HepG2 (cell line): Measurements from ENCODE around the gene IFNK. TPM values are rescaled to one million over a fixed set of nuclear protein-coding genes. Genes with fewer than 3 reads are reported as not detected.

ENCODE experiments used
- ATAC-seq: fragments of 200-7000 bp; cut with Tn5 transposase; 3 replicates; pipeline ENCODE4 v1.9.1; 2020; ENCODE audit warnings: mild to moderate bottlenecking, moderate library complexity
- BruUV-seq: library from RNA; stranded (reverse); fragments of 400-500 nt; replicated peaks from 2 replicates; lab custom pipeline; 2021; lab: Mats Ljungman, UMichigan
- CTCF ChIA-PET: fragments of 300-600 bp; formaldehyde crosslinking; extraction: SDS; loops from one replicate; lab custom pipeline; 2021; ENCODE audit warnings: low total read pairs, inconsistent platforms, low intra/inter-chr PET ratio; lab: Yijun Ruan, JAX
- POLR2A ChIA-PET: fragments of 350-600 bp; sonication (Branson Sonifier 250); formaldehyde crosslinking; loops from one replicate; lab custom pipeline; 2020; ENCODE audit warnings: antibody characterized with exemption, inconsistent platforms; lab: Yijun Ruan, JAX
- DNase-seq: peaks from one replicate; pipeline ENCODE4 v3.0.0-alpha.2; 2015; ENCODE audit warnings: low spot score
- FAIRE-seq: peaks from 3 replicates; lab custom pipeline; 2011; peaks lifted over from hg19 to GRCh38; lab: Jason Lieb, UNC
- H2AFZ ChIP-seq: one replicate; pipeline ENCODE4 v1.6.1; 2011; ENCODE audit warnings: low read length, inconsistent platforms
- H3K27ac ChIP-seq: fragments of 300-600 bp; 3 replicates; pipeline ENCODE4 v1.8.0; 2011; ENCODE audit warnings: mixed run types, mild to moderate bottlenecking, mixed read lengths, low read length, inconsistent platforms; ENCODE audit not compliant: insufficient read depth; ENCODE audit errors: extremely low read length
- H3K27me3 ChIP-seq, 2 experiments: fragments of 200-600 bp in 1 of 2; 2 replicates in 1 of 2; 3 replicates in 1 of 2; pipeline versions ENCODE4 v1.6.0 to v1.8.0; 2011; ENCODE audit warnings: low read length in 2 of 2, mild to moderate bottlenecking in 2 of 2, moderate library complexity in 2 of 2, inconsistent platforms in 1 of 2; ENCODE audit not compliant: insufficient read depth in 2 of 2, control insufficient read depth in 1 of 2
- H3K36me3 ChIP-seq, 2 experiments: fragments of 200-600 bp in 1 of 2; replicated peaks in 1 of 2; 2 replicates in 1 of 2; 3 replicates in 1 of 2; pipeline versions ENCODE4 v1.5.1 to v1.8.0; 2011; ENCODE audit warnings: low read length in 2 of 2, inconsistent platforms in 1 of 2; ENCODE audit not compliant: insufficient read depth in 2 of 2, control insufficient read depth in 1 of 2
- H3K4me1 ChIP-seq: 2 replicates; pipeline ENCODE4 v1.5.1; 2012; ENCODE audit warnings: low read length, inconsistent platforms; ENCODE audit not compliant: insufficient read depth
- H3K4me2 ChIP-seq: 2 replicates; pipeline ENCODE4 v1.6.0; 2011; ENCODE audit warnings: low read depth, low read length, inconsistent platforms
- H3K4me3 ChIP-seq, 3 experiments: fragments of 200-600 bp in 1 of 3; sonication (generic), shearing (Covaris generic) in 1 of 3; replicated peaks in 1 of 3; 2 replicates each; pipeline ENCODE4 v1.5.1; 2011 to 2016; ENCODE audit warnings: low read length in 3 of 3, inconsistent platforms in 2 of 3, low read depth in 2 of 3, mild to moderate bottlenecking in 2 of 3, control low read depth in 1 of 3, mixed read lengths in 1 of 3; ENCODE audit not compliant: insufficient read depth in 1 of 3
- H3K79me2 ChIP-seq: one replicate; pipeline ENCODE4 v1.6.1; 2011; ENCODE audit warnings: low read length, inconsistent platforms; ENCODE audit not compliant: insufficient read depth
- H3K9ac ChIP-seq: 2 replicates; pipeline ENCODE4 v1.6.0; 2011; ENCODE audit warnings: mild to moderate bottlenecking, low read depth, low read length, inconsistent platforms; ENCODE audit not compliant: insufficient read depth
- H3K9me3 ChIP-seq: 2 replicates; pipeline ENCODE4 v1.5.1; 2012; ENCODE audit warnings: mild to moderate bottlenecking, low read length
- H4K20me1 ChIP-seq: 2 replicates; pipeline ENCODE4 v1.6.0; 2011; ENCODE audit warnings: inconsistent platforms, mild to moderate bottlenecking, low read length, moderate library complexity; ENCODE audit not compliant: insufficient read depth
- ARNTL ChIP-seq: sonication (generic); formaldehyde crosslinking; IDR thresholded peaks from 2 replicates; pipeline ENCODE4 v1.4.0; 2020; ENCODE audit warnings: mild to moderate bottlenecking, missing genetic modification reagents
- ATAD3A ChIP-seq: sonication (generic); formaldehyde crosslinking; IDR thresholded peaks from 2 replicates; pipeline ENCODE4 v1.4.0; 2020; ENCODE audit warnings: missing genetic modification reagents
- EEA1 ChIP-seq: sonication (generic); formaldehyde crosslinking; IDR thresholded peaks from 2 replicates; pipeline ENCODE4 v1.5.1; 2020; ENCODE audit warnings: mild to moderate bottlenecking, missing genetic modification reagents, borderline replicate concordance
- EP300 ChIP-seq, 3 experiments: sonication (generic) in 1 of 3; formaldehyde crosslinking in 1 of 3; IDR thresholded peaks; 2 replicates each; pipeline versions ENCODE4 v1.5.1 to v1.6.1; 2011 to 2020; ENCODE audit warnings: low read depth in 2 of 3, low read length in 2 of 3, borderline replicate concordance in 1 of 3, improper control_type of control experiment in 1 of 3, mild to moderate bottlenecking in 1 of 3, missing genetic modification reagents in 1 of 3, moderate library complexity in 1 of 3
- GTF2F1 ChIP-seq: fragments of 150-350 bp; IDR thresholded peaks from 2 replicates; pipeline ENCODE4 v1.6.1; 2014; ENCODE audit warnings: low read length
- HES4 ChIP-seq: sonication (generic); formaldehyde crosslinking; IDR thresholded peaks from 2 replicates; pipeline ENCODE4 v1.9.0; 2021; ENCODE audit warnings: mild to moderate bottlenecking, missing genetic modification reagents, borderline replicate concordance
- HOXA9 ChIP-seq: sonication (generic); formaldehyde crosslinking; IDR thresholded peaks from 2 replicates; pipeline ENCODE4 v1.8.1; 2022; ENCODE audit warnings: missing genetic modification reagents, mild to moderate bottlenecking, moderate library complexity, borderline replicate concordance
- KLF6 ChIP-seq: IDR thresholded peaks from 2 replicates; pipeline ENCODE4 v1.8.0; 2016; ENCODE audit warnings: missing biosample characterization, missing genetic modification reagents
- POLR2G ChIP-seq: fragments of 200-400 bp; formaldehyde crosslinking; IDR thresholded peaks from 2 replicates; pipeline ENCODE4 v1.6.1; 2018; ENCODE audit warnings: mild to moderate bottlenecking, low read depth, low read length, moderate library complexity
- RNF2 ChIP-seq: fragments of 450-650 bp; conservative IDR thresholded peaks from 2 replicates; pipeline ENCODE4 v1.6.1; 2016; ENCODE audit warnings: low read depth
- SAFB2 ChIP-seq: sonication (generic); formaldehyde crosslinking; IDR thresholded peaks from 2 replicates; pipeline ENCODE4 v1.5.1; 2020; ENCODE audit warnings: missing genetic modification reagents, low read depth, mild to moderate bottlenecking, borderline replicate concordance
- SIX1 ChIP-seq: sonication (generic); formaldehyde crosslinking; IDR thresholded peaks from 2 replicates; pipeline ENCODE4 v1.4.0; 2020; ENCODE audit warnings: missing genetic modification reagents, borderline replicate concordance
- SOX13 ChIP-seq, 3 experiments: fragments of 450-650 bp in 1 of 3; sonication (generic) in 1 of 3; formaldehyde crosslinking in 1 of 3; IDR thresholded peaks in 2 of 3; conservative IDR thresholded peaks in 1 of 3; 2 replicates each; pipeline versions ENCODE4 v1.5.0 to v1.6.1; 2016 to 2020; ENCODE audit warnings: antibody characterized with exemption in 1 of 3, mild to moderate bottlenecking in 1 of 3, missing compliant biosample characterization in 1 of 3, missing genetic modification reagents in 1 of 3, moderate library complexity in 1 of 3
- SRY ChIP-seq: sonication (generic); formaldehyde crosslinking; IDR thresholded peaks from 2 replicates; pipeline ENCODE4 v1.8.0; 2022; ENCODE audit warnings: mild to moderate bottlenecking, missing genetic modification reagents
- ZBTB20 ChIP-seq: sonication (generic); formaldehyde crosslinking; IDR thresholded peaks from 2 replicates; pipeline ENCODE4 v1.8.1; 2023; ENCODE audit warnings: missing genetic modification reagents, low read depth, mild to moderate bottlenecking, borderline replicate concordance
- ZKSCAN8 ChIP-seq: IDR thresholded peaks from 2 replicates; pipeline ENCODE4 v1.6.1; 2016; ENCODE audit warnings: borderline replicate concordance, missing genetic modification reagents, missing compliant biosample characterization
- WGBS: methylation state at CpG from one replicate; pipeline ENCODE4 v1.1.6; 2017; ENCODE audit warnings: low lambda C conversion rate; 5-methylcytosine and 5-hydroxymethylcytosine counted together
- in situ Hi-C: cut with HindIII; loops from 2 replicates; pipeline ENCODE4 v1.10.0; 2017; ENCODE audit warnings: low pct_unique_long_range_greater_than_20kb; ENCODE audit not compliant: extremely low pct_ligation_motif_present
- intact Hi-C: fragments of 100-400 bp; cut with micrococcal nuclease; formaldehyde crosslinking; loops from one replicate; pipeline ENCODE4 v1.10.0; 2022; ENCODE audit not compliant: unreplicated experiment
- polyA plus RNA-seq, 8 experiments: library from polyadenylated mRNA; depleted of rRNA in 3 of 8; stranded (reverse) in 7 of 8; unstranded in 1 of 8; fragments of >200 nt; fragmentation: Illumina TruSeq in 4 of 8; extraction: Trizol in 4 of 8; gene quantifications; 2 replicates each; pipeline versions ENCODE4 v1.2.1 to v1.2.3, GENCODE V29; 2011 to 2016; ENCODE audit warnings: low read depth in 4 of 8, missing spikeins in 1 of 8, mixed read lengths in 1 of 8; ENCODE audit not compliant: insufficient read depth in 1 of 8
- total RNA-seq, 5 experiments: library from RNA; depleted of rRNA; stranded (reverse); fragments of >200 nt; fragmentation: Illumina TruSeq; extraction: Trizol; gene quantifications; 2 replicates each; pipeline ENCODE4 v1.2.3, GENCODE V29; 2016; ENCODE audit warnings: low read depth in 1 of 5

IFNK gene
- total and polyA plus RNA-seq, 2 of the 13 experiments (the other 11 are each of a cell fraction or from before 2014, with no cell fraction given) = not detected

DNA sequence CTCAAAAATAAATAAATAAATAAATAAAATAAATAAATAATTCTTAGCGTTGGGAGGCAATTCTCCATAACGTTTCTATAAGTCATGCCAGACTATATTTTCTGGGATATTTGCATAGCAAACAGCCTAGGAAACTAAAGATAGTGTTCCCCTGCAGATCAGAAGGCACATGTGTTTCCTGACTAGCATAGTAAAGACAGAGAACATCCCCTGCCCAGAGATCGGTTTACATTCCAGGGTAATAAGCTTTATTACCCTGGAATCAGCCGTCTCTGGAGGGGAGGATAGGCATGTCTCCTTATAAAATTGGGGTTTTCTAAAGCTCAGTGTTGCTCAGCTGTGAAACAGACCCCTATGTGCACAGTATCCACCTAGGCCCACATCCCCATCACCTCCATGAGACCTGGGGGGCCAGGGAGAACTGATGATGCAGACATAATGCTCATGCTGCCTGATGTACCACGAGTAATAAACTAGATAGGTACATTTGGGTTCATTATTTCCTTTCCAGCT lies 36.9 kb upstream of the IFNK start:
- H4K20me1 ChIP-seq = no peaks in the 10 kb centered on the region
- BruUV-seq = no TSS peak
- H3K4me2 ChIP-seq = no peak overlapping the region
- in situ Hi-C loops (no loop called here), intact Hi-C loops (no loop called here)
- WGBS = 0% methylated on average over 3 of the region's 5 CpGs
- H3K4me3 ChIP-seq = no peak overlapping the region
- no peak for TF ChIP-seq ZKSCAN8 (CRISPR knock-in tag)
- TF ChIP-seq ZBTB20 (CRISPR knock-in tag) = no peak
- TF ChIP-seq SAFB2 (CRISPR knock-in tag) = no peak
- no peak for TF ChIP-seq HES4
- TF ChIP-seq POLR2G = no peak
- no peak for TF ChIP-seq SOX13 (IDR thresholded peaks at IDR 0.05)
- TF ChIP-seq SOX13 (CRISPR knock-in tag; conservative IDR thresholded peaks at IDR 0.05 in 1 of 2, IDR thresholded peaks at IDR 0.05 in 1 of 2) = no peak
- no peak for TF ChIP-seq KLF6 (CRISPR knock-in tag)
- no peak for TF ChIP-seq HOXA9
- no peak for TF ChIP-seq SRY (CRISPR knock-in tag)
- TF ChIP-seq EEA1 (CRISPR knock-in tag) = no peak
- no peak for TF ChIP-seq ARNTL (CRISPR knock-in tag)
- TF ChIP-seq RNF2 = no peak
- no peak for TF ChIP-seq SIX1 (CRISPR knock-in tag)
- no peak for TF ChIP-seq GTF2F1
- no peak for TF ChIP-seq EP300 (IDR thresholded peaks at IDR 0.05; ENCODE audit: low read depth in 2 of 2, low read length in 2 of 2)
- no peak for TF ChIP-seq EP300 (CRISPR knock-in tag; IDR thresholded peaks at IDR 0.05; ENCODE audit: borderline replicate concordance)
- no peak for TF ChIP-seq ATAD3A (CRISPR knock-in tag)
- ChIA-PET POLR2A (no interaction called here), CTCF (no interaction called here)
- no peaks in the 10 kb centered on the region for H3K4me1 ChIP-seq
- no peak overlapping the region for H2AFZ ChIP-seq
- 0 out of 5 replicates have a peak, but pooled peaks cover 0 to 3% of the 10 kb centered on the region in 2 experiments for H3K27me3 ChIP-seq
- H3K27ac ChIP-seq = no peak overlapping the region
- no peaks in the 10 kb centered on the region for H3K9me3 ChIP-seq
- H3K9ac ChIP-seq = no peak overlapping the region
- no peaks in the 10 kb centered on the region for H3K79me2 ChIP-seq
- FAIRE-seq (no peak), DNase-seq (no peak), ATAC-seq (no peak)
- H3K36me3 ChIP-seq = no peaks in the 10 kb centered on the region
